Measurements from ENCODE around the gene KMT2E.
"Not testable (repeated sequence)": the region's sequence is repeated elsewhere in the genome, so short reads cannot be mapped to it uniquely, and the experiment has no call there.

The KMT2E gene

DNA sequence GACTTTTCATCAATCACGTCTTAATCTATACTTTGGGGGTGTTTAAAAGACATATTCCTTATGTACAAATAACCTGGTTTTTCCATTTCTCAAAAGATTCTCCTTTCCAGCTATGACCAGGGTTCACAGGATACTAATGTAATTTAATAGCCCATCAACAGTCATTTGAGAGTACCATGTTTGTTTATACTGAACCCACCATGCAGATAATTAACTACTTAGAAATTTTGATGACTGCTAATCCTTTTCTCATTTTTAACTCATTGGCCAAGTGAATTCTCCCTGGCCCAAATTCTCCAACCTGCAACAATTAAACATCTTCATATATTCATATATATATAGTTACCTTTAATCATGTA, 28.8 kb upstream of the KMT2E start:
- Histone ChIP-seq H3K36me3 (peaks cover 3% of the 10 kb centered on the region; the same call in 1 of the 2 replicates), H3K4me1 (peaks cover 16% of the 10 kb centered on the region), H3K4me3 (ENCODE audit: low read depth, low read length) (no peak overlapping the region), H3K27me3 (no peaks in the 10 kb centered on the region), H3K9me3 (no peaks in the 10 kb centered on the region)
- no peak for DNase-seq
- no peak for TF ChIP-seq CTCF (IDR thresholded peaks at IDR 0.05; ENCODE audit: low read depth, low read length)

DNA sequence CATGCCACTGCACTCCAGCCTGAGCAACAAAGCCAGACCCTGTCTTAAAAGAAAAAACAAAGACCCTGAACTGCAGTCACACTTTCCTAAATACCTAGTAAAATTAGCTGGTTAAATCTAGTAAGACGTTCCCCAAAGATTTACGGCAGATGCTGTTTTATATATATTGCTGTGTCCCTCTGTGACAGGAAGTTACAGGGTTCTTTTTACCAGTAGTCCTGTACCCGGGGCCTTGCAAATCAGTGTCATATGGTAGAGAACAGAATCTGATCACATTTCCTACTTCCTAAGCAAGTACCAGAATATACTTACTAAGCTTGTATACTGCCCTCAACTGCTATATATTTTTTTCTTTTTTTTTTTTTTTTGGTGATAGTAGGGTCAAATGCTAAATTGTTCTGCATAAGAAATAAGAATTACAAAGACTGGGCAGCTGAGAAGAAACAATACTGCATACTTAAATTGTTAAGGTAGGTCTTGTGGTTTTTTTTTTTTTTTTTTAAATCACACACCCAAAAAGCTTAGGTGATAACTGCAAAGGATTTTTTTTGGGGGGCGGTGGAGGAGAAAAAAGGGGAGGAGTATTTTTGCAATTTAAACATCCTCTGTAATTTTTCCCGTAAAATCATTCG, 27.3 kb upstream of the KMT2E start:
- Histone ChIP-seq H3K9me3 (no peaks in the 10 kb centered on the region), H3K4me3 (ENCODE audit: low read depth, low read length) (no peak overlapping the region), H3K4me1 (peaks cover 12% of the 10 kb centered on the region), H3K36me3 (peaks cover 11% of the 10 kb centered on the region; the same call in 1 of the 2 replicates), H3K27me3 (no peaks in the 10 kb centered on the region)
- TF ChIP-seq CTCF (IDR thresholded peaks at IDR 0.05; ENCODE audit: low read depth, low read length): no peak
- no peak for DNase-seq

GRCh38 chr7:104987403-104987802, 26.6 kb upstream of the KMT2E start:
- peaks cover 15% of the 10 kb centered on the region; the same call in 1 of the 2 replicates for H3K36me3 ChIP-seq
- H3K27me3 ChIP-seq; DNase-seq; H3K4me3 ChIP-seq (ENCODE audit: low read depth, low read length); H3K9me3 ChIP-seq; H3K4me1 ChIP-seq: not testable (repeated sequence)

DNA sequence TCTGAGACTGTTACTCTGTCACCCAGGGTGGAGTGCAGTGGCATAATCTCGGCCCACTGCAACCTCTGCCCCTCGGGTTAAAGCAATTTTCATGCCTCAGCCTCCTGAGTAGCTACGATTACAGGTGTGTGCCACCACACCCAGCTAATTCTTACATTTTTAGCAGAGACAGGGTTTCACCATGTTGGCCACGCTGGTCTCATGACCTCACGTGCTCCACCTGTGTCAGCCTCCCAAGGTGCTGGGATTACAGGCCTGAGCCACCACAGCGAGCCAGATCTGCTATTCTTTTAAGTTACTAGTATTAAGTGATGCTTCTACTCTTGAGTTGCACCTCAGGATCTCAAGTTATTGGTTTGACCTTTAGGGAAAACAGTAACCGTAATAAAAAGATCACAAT, 23.0 kb upstream of the KMT2E start:
- Histone ChIP-seq H3K27me3 (no peaks in the 10 kb centered on the region), H3K4me3 (ENCODE audit: low read depth, low read length) (no peak overlapping the region), H3K9me3 (no peaks in the 10 kb centered on the region), H3K36me3 (peaks cover 34% of the 10 kb centered on the region), H3K4me1 (no peaks in the 10 kb centered on the region; the same call in 1 of the 2 replicates)
- no peak for TF ChIP-seq CTCF (IDR thresholded peaks at IDR 0.05; ENCODE audit: low read depth, low read length)
- no peak for DNase-seq

GRCh38 chr7:104992306-104992705, 21.7 kb upstream of the KMT2E start:
- H3K36me3 ChIP-seq: peaks cover 31% of the 10 kb centered on the region
- no peaks in the 10 kb centered on the region for H3K9me3 ChIP-seq
- no peak overlapping the region for H3K4me3 ChIP-seq (ENCODE audit: low read depth, low read length)
- H3K4me1 ChIP-seq: no peaks in the 10 kb centered on the region
- H3K27me3 ChIP-seq: no peaks in the 10 kb centered on the region
- no peak for DNase-seq
- no peak for TF ChIP-seq CTCF (IDR thresholded peaks at IDR 0.05; ENCODE audit: low read depth, low read length)

GRCh38 chr7:104993217-104993862, 20.7 kb upstream of the KMT2E start:
- no peak for TF ChIP-seq CTCF (IDR thresholded peaks at IDR 0.05; ENCODE audit: low read depth, low read length)
- Histone ChIP-seq H3K27me3 (no peaks in the 10 kb centered on the region), H3K9me3 (no peaks in the 10 kb centered on the region), H3K36me3 (peaks cover 31% of the 10 kb centered on the region), H3K4me3 (ENCODE audit: low read depth, low read length) (no peak overlapping the region), H3K4me1 (no peaks in the 10 kb centered on the region)
- DNase-seq: no peak
